Measurements from ENCODE around the gene KLRC1. TPM values are rescaled to one million over a fixed set of nuclear protein-coding genes. Genes with fewer than 3 reads are reported as not detected.

Gene KLRC1
- total and polyA plus RNA-seq, 10 of the 15 experiments (the other 5 are each of a cell fraction or from before 2014, with no cell fraction given): 0.04 to 0.60 (median 0.23) TPM; not detected in 1

DNA sequence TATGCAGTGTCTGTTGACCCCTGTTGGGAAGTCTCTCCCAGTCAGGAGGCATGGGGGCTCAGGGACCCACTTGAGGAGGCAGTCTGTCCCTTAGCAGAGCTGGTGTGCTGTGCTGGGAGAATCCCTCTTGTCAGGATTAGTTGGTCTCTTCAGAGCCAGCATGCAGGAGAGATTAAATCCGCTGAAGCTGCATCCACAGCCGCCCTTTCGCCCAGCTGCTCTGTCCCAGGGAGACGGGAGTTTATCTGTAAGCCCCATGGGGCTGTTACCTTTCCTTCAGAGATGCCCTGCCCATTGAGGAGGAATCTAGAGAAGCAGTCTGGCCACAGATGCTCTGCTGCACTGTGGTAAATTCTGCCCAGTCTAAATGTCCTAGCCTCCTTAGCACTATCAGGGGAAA is 13.1 kb upstream of the KLRC1 start:
- ChIA-PET SMC1A (ENCODE audit: uncharacterized antibody, unreplicated experiment) (interaction anchor here (1.3 kb wide), 1 partner anchor 10 kb away, joined by 3 read pairs; no protein-coding TSS in a partner anchor), CTCF (no interaction called here), POLR2A (no interaction called here), RAD21 (ENCODE audit: unreplicated experiment) (no interaction called here)
- WGBS (ENCODE audit: insufficient coverage, insufficient replicate concordance, low lambda C conversion rate, missing lambda C conversion rate): 56% methylated on average over 4 of the region's 4 CpGs
- FAIRE-seq (no peak), DNase-seq (ENCODE audit: low read depth, low spot score) (no peak), ATAC-seq (no peak)
- H2AFZ ChIP-seq (ENCODE audit: control insufficient read depth, low read depth, low read length): no peak overlapping the region
- intact Hi-C loops (cut with micrococcal nuclease; ENCODE audit: unreplicated experiment) (no loop called here), in situ Hi-C loops (cut with MboI) (no loop called here)
- no peak overlapping the region for H3K4me2 ChIP-seq (ENCODE audit: control insufficient read depth, insufficient read depth)
- H3K27ac ChIP-seq (ENCODE audit: control insufficient read depth, insufficient read depth): no peak overlapping the region
- H3K27me3 ChIP-seq (replicated peaks in 1 of 2; ENCODE audit: control insufficient read depth in 2 of 2, insufficient read depth in 2 of 2, low read length in 1 of 2): no peaks in the 10 kb centered on the region
- no peaks in the 10 kb centered on the region; the same call in 2 of the 3 replicates for H3K9me3 ChIP-seq (replicated peaks; ENCODE audit: control insufficient read depth, insufficient read depth, low read length)
- H3K4me3 ChIP-seq: no peak overlapping the region
- H3K36me3 ChIP-seq (ENCODE audit: control insufficient read depth in 2 of 2, insufficient read depth in 2 of 2, low read length in 1 of 2): no peaks in the 10 kb centered on the region
- no peaks in the 10 kb centered on the region for H4K20me1 ChIP-seq (ENCODE audit: control insufficient read depth, insufficient read depth)
- H3K4me1 ChIP-seq (ENCODE audit: control insufficient read depth, insufficient read depth, low read length): no peaks in the 10 kb centered on the region
- BruUV-seq (replicated peaks): no TSS peak
- no peaks in the 10 kb centered on the region for H3K79me2 ChIP-seq (ENCODE audit: control insufficient read depth, insufficient read depth, low read length)
- TF ChIP-seq, protein P1, sequence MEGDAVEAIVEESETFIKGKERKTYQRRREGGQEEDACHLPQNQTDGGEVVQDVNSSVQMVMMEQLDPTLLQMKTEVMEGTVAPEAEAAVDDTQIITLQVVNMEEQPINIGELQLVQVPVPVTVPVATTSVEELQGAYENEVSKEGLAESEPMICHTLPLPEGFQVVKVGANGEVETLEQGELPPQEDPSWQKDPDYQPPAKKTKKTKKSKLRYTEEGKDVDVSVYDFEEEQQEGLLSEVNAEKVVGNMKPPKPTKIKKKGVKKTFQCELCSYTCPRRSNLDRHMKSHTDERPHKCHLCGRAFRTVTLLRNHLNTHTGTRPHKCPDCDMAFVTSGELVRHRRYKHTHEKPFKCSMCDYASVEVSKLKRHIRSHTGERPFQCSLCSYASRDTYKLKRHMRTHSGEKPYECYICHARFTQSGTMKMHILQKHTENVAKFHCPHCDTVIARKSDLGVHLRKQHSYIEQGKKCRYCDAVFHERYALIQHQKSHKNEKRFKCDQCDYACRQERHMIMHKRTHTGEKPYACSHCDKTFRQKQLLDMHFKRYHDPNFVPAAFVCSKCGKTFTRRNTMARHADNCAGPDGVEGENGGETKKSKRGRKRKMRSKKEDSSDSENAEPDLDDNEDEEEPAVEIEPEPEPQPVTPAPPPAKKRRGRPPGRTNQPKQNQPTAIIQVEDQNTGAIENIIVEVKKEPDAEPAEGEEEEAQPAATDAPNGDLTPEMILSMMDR (IDR thresholded peaks at IDR 0.05 in 2 of 3, conservative IDR thresholded peaks at IDR 0.05 in 1 of 3; ENCODE audit: control insufficient read depth in 2 of 3, extremely low read depth in 1 of 3, insufficient read depth in 1 of 3, low read depth in 3 of 3, low read length in 3 of 3): no peak
- TF ChIP-seq ZNF24 (IDR thresholded peaks at IDR 0.05) (no peak), ZNF217 (IDR thresholded peaks at IDR 0.05) (no peak), SIN3A (IDR thresholded peaks at IDR 0.05; ENCODE audit: low read depth, low read length) (no peak), TCF3 (IDR thresholded peaks at IDR 0.05; ENCODE audit: borderline replicate concordance, insufficient read depth, low read depth, low read length) (no peak), ZNF622 (IDR thresholded peaks at IDR 0.05) (no peak), TBL1XR1 (IDR thresholded peaks at IDR 0.05; ENCODE audit: low read depth, low read length) (no peak), STAT3 (IDR thresholded peaks at IDR 0.05; ENCODE audit: low read depth, low read length) (no peak)
- TF ChIP-seq, protein P2, sequence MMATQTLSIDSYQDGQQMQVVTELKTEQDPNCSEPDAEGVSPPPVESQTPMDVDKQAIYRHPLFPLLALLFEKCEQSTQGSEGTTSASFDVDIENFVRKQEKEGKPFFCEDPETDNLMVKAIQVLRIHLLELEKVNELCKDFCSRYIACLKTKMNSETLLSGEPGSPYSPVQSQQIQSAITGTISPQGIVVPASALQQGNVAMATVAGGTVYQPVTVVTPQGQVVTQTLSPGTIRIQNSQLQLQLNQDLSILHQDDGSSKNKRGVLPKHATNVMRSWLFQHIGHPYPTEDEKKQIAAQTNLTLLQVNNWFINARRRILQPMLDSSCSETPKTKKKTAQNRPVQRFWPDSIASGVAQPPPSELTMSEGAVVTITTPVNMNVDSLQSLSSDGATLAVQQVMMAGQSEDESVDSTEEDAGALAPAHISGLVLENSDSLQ (IDR thresholded peaks at IDR 0.05): no peak
- no peak overlapping the region for H3K9ac ChIP-seq (ENCODE audit: control insufficient read depth, insufficient read depth, low read length)
